Measurements from ENCODE around the gene RGS14. TPM values are rescaled to one million over a fixed set of nuclear protein-coding genes. Genes with fewer than 3 reads are reported as not detected.
A peak's percentile ranks its signal among the peaks of the same experiment; 100 is the strongest.

The RGS14 gene
- total RNA-seq, 8 experiments from 2014 or later: 2.3 to 23.9 (median 4.7) TPM

GRCh38 chr5:177399997-177400868, 42.5 kb downstream of the RGS14 start, which contains the start of gene PFN3:
TSS of gene PFN3 (minus strand) at chr5:177400661. CDS start at chr5:177400576, 85 bp downstream.
- in situ Hi-C loops (cut with MboI; ENCODE audit: low pct_unique_long_range_greater_than_20kb in 2 of 9, low sequenced_read_pairs in 9 of 9, unreplicated experiment in 9 of 9): loop anchor here in 2 of 9 experiments (25.0 kb wide), 2 partner anchors 87 to 112 kb away; partner anchors contain the start of genes DDX41 (in 1 of the 2), DOK3 (in 1 of the 2) and PDLIM7 (in 1 of the 2)
- Histone ChIP-seq H3K4me3 (peak within 1 kb of the TSS in 1 of 5 donors; percentile 7), H3K4me1 (replicated peaks in 1 of 2) (peaks cover 10 to 12% of the 10 kb centered on the region in 2 donors), H3K27ac (no peak within 1 kb of the TSS)
- peak in 1 of 8 experiments; percentile 2 for ATAC-seq (replicated peaks in 6 of 8)
- 12 to 100% (median 38%) methylated on average over 1 to 16 of the region's 92 CpGs; no CpG with 5 or more reads in 4 of the 10 experiments for WGBS, 10 experiments

DNA sequence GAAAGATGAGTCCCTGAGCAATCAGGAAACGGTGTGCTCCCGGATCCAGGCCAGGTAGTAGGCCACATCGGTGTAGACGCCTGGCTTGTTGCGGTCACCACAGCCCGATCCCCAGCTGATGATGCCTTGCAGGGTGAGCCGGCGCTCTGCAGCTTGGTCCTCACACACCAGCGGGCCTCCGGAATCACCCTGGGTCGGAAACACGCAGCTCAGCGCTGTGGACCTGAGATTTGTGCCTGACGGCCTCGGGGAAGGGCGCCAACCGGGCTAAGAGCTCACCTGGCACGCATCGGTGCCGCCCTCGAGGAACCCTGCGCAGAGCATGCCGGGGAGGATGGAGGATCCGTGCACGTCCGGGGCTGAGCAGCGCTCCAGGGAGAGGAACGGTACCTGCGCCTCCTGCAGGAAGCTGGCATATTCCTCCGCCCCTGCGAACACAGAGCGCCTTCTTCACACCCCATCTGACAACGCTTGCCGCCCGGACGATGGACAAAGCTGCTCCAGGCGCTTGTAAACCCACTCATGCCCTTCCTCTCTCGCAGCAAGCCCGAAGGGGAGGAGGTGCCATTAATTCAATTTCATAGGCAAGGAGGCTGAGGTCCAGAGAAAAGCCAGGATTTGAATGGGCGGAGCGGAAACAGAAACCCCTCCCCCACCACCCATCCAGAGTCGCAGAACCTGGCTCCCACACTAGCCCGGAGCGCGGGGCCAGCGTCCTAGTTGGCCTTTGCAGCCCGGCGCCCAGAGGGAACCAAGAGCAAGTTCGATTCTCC, 44.7 kb downstream of the RGS14 start:
- H3K4me1 ChIP-seq (replicated peaks in 1 of 2): peaks cover 10 to 12% of the 10 kb centered on the region in 2 donors

DNA sequence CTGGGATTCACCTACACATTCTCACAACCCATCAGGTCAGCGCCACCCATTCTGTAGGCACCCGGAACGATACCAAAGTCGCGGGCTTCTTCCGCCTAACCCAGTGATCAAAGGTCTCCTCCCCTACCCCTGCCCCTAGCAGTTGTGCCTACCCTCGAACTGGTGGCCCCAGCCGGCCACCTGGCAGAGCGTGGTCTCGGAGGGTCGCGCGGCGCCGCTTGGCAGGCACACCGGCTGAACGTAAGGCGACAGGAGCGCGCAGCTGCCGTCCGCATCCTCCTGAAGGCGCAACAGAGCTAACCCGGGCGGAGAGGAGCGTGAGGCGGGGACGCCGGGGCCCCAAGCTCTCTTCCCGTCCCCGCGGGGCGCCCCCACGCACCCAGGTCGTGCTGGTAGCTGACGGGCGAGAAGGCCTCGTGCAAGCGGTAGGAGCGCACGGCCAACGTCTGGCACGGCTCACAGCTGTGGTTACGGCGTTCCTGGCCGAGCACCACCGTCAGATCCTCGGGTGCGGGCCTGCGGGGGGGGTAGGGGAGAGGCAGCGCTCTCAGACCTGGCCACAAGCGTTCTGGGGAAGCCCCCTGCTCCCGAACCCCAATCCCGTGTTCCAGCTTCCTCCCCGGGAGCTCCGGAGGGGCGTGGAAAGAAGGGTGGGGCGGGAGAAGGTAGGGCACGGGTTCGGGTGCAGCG, 45.5 kb downstream of the RGS14 start:
- in situ Hi-C loops (cut with MboI; ENCODE audit: low pct_unique_long_range_greater_than_20kb in 2 of 9, low sequenced_read_pairs in 9 of 9, unreplicated experiment in 9 of 9): no loop called here
- H3K27ac ChIP-seq: peak overlapping the region in 1 of 2 donors; percentile 38
- H3K4me3 ChIP-seq: peak overlapping the region; percentile 25 to 45 (median 37)
- H3K4me1 ChIP-seq (replicated peaks in 1 of 2): peaks cover 10 to 12% of the 10 kb centered on the region in 2 donors
- 0 to 17% methylated on average over 2 to 17 of the region's 61 CpGs; no CpG with 5 or more reads in 8 of the 10 experiments for WGBS, 10 experiments
- ATAC-seq (replicated peaks in 6 of 8): peak; percentile 9 to 34 (median 24)

More for the DNA sequence above, 44.7 kb downstream of the RGS14 start:
- peak; percentile 27 to 72 (median 68) for ATAC-seq (replicated peaks in 6 of 8)
- Histone ChIP-seq H3K27ac (peak overlapping the region; percentile 11 to 38), H3K4me3 (peak overlapping the region; percentile 25 to 45 (median 37))
- in situ Hi-C loops (cut with MboI; ENCODE audit: low pct_unique_long_range_greater_than_20kb in 2 of 9, low sequenced_read_pairs in 9 of 9, unreplicated experiment in 9 of 9): no loop called here
- 0 to 60% (median 3%) methylated on average over 1 to 20 of the region's 49 CpGs; no CpG with 5 or more reads in 3 of the 10 experiments for WGBS, 10 experiments

GRCh38 chr5:177403792-177404640, 46.3 kb downstream of the RGS14 start:
- WGBS, 10 experiments: 0 to 3% (median 1%) methylated on average over 9 to 21 of the region's 93 CpGs; no CpG with 5 or more reads in 5 of the 10 experiments
- in situ Hi-C loops (cut with MboI; ENCODE audit: low pct_unique_long_range_greater_than_20kb in 2 of 9, low sequenced_read_pairs in 9 of 9, unreplicated experiment in 9 of 9): no loop called here
- ATAC-seq (replicated peaks in 6 of 8): peak; percentile 73 to 82 (median 76)
- Histone ChIP-seq H3K27ac (peak overlapping the region in 1 of 2 donors; percentile 52), H3K4me1 (replicated peaks in 1 of 2) (peaks cover 10 to 12% of the 10 kb centered on the region in 2 donors), H3K4me3 (peak overlapping the region; percentile 25 to 45 (median 37))

DNA sequence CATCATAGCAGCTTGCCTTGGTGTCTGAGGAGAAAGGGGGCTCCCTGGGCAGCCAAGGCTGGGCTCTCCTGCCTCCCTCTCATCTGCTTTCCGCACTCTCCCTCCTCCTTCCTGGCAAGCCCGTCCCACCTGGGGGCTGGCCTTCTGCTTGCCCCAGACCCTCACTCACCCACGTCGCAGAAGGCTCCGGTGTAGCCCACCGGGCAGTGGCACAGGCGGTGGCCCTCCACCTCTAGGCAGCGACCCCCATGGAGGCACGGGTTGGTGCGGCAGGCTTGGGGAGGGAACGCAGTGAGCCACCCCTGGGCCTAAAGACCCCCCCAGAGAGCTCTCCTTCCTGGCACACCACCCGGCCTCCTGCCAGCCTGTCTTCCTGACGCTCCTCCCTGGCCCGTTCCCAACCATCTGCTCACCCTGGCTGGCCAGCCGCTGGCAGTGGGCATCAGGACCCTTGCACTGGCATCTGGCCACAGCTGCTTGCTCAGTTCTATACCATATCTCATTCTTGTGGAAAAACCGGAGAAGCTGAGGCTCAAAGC, 47.0 kb downstream of the RGS14 start:
- 0 to 83% (median 55%) methylated on average over 1 to 4 of the region's 16 CpGs; no CpG with 5 or more reads in 6 of the 10 experiments for WGBS, 10 experiments
- peak overlapping the region in 1 of 2 donors; percentile 52 for H3K27ac ChIP-seq
- ATAC-seq (replicated peaks in 6 of 8): no peak
- in situ Hi-C loops (cut with MboI; ENCODE audit: low pct_unique_long_range_greater_than_20kb in 2 of 9, low sequenced_read_pairs in 9 of 9, unreplicated experiment in 9 of 9): no loop called here
- peaks cover 10 to 12% of the 10 kb centered on the region in 2 donors for H3K4me1 ChIP-seq (replicated peaks in 1 of 2)
- H3K4me3 ChIP-seq: peak overlapping the region; percentile 25 to 45 (median 37)

GRCh38 chr5:177405312-177405711, 47.6 kb downstream of the RGS14 start:
- Histone ChIP-seq H3K4me1 (replicated peaks in 1 of 2) (peaks cover 10 to 12% of the 10 kb centered on the region in 2 donors), H3K4me3 (no peak overlapping the region), H3K27ac (no peak overlapping the region)
- ATAC-seq (replicated peaks in 6 of 8): no peak
- in situ Hi-C loops (cut with MboI; ENCODE audit: low pct_unique_long_range_greater_than_20kb in 2 of 9, low sequenced_read_pairs in 9 of 9, unreplicated experiment in 9 of 9): no loop called here
- 83% methylated on average over 1 of the region's 2 CpGs; no CpG with 5 or more reads in 9 of the 10 experiments for WGBS, 10 experiments

- no peak overlapping the region for H3K27ac ChIP-seq
- no peak for ATAC-seq (replicated peaks in 6 of 8)
- 71 to 100% (median 81%) methylated on average over 1 to 4 of the region's 5 CpGs; no CpG with 5 or more reads in 6 of the 10 experiments for WGBS, 10 experiments
- in situ Hi-C loops (cut with MboI; ENCODE audit: low pct_unique_long_range_greater_than_20kb in 2 of 9, low sequenced_read_pairs in 9 of 9, unreplicated experiment in 9 of 9): no loop called here
- no peak overlapping the region for H3K4me3 ChIP-seq
- H3K4me1 ChIP-seq (replicated peaks in 1 of 2): peaks cover 10% of the 10 kb centered on the region in 2 donors
Observed at GRCh38 chr5:177405805-177406204, 48.1 kb downstream of the RGS14 start.

- Histone ChIP-seq H3K27ac (no peak within 1 kb of the TSS), H3K4me3 (no peak within 1 kb of the TSS), H3K4me1 (replicated peaks in 1 of 2) (peaks cover 6% of the 10 kb centered on the region in 2 donors)
- 63 to 100% (median 89%) methylated on average over 1 to 4 of the region's 9 CpGs; no CpG with 5 or more reads in 3 of the 10 experiments for WGBS, 10 experiments
- ATAC-seq (replicated peaks in 6 of 8): no peak
- in situ Hi-C loops (cut with MboI; ENCODE audit: low pct_unique_long_range_greater_than_20kb in 2 of 9, low sequenced_read_pairs in 9 of 9, unreplicated experiment in 9 of 9): no loop called here
Observed at GRCh38 chr5:177409043-177409801, 51.5 kb downstream of the RGS14 start, which contains the start of gene F12. TSS of gene F12 (minus strand) at chr5:177409564. CDS start at chr5:177409527, 37 bp downstream.

- Histone ChIP-seq H3K4me1 (replicated peaks in 1 of 2) (no peaks in the 10 kb centered on the region), H3K27ac (no peak overlapping the region), H3K4me3 (no peak overlapping the region)
- WGBS, 10 experiments: 65 to 94% (median 80%) methylated on average over 1 to 3 of the region's 3 CpGs; no CpG with 5 or more reads in 5 of the 10 experiments
- no peak for ATAC-seq (replicated peaks in 6 of 8)
- in situ Hi-C loops (cut with MboI; ENCODE audit: low pct_unique_long_range_greater_than_20kb in 2 of 9, low sequenced_read_pairs in 9 of 9, unreplicated experiment in 9 of 9): no loop called here
Observed at GRCh38 chr5:177410575-177410974, 52.9 kb downstream of the RGS14 start.

DNA sequence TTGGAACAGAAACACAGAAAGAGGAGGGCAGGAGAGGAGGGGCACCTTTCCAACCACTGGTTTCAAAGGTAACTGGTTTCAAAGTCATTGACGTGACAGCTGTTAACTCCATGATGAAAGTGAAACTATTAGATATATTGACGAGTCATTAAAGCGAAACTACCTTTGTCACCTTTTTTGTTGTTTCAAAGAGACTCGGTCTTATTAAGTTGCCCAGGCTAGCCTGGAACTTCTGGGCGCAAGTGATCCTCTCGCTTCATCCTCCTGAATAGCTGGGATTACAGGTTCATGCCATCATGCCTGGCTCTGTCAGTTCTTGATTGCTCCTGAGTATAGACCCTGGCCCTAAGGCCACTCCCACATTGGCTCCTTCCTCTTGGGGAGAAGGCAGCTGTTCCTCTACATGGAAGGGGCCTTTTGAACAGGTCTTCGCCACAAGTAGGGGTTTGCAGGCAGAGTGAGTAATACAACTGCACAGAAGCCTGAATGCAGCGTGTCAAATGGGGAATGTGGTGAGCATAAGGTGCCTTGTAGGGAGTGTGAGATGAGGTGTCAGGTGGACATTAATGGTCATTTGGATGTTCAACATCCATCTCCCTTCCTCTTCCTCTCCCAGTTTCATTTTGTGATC, 55.0 kb downstream of the RGS14 start:
- no peak for ATAC-seq (replicated peaks in 6 of 8)
- Histone ChIP-seq H3K27ac (no peak overlapping the region), H3K4me3 (no peak overlapping the region), H3K4me1 (replicated peaks in 1 of 2) (no peaks in the 10 kb centered on the region)
- WGBS, 10 experiments: 65 to 100% (median 86%) methylated on average over 1 to 7 of the region's 8 CpGs
- in situ Hi-C loops (cut with MboI; ENCODE audit: low pct_unique_long_range_greater_than_20kb in 2 of 9, low sequenced_read_pairs in 9 of 9, unreplicated experiment in 9 of 9): no loop called here

Data from motor neuron (in vitro differentiated cells).